Measurements from ENCODE around the gene PORCN.
A peak's percentile ranks its signal among the peaks of the same experiment; 100 is the strongest.

The PORCN gene

DNA sequence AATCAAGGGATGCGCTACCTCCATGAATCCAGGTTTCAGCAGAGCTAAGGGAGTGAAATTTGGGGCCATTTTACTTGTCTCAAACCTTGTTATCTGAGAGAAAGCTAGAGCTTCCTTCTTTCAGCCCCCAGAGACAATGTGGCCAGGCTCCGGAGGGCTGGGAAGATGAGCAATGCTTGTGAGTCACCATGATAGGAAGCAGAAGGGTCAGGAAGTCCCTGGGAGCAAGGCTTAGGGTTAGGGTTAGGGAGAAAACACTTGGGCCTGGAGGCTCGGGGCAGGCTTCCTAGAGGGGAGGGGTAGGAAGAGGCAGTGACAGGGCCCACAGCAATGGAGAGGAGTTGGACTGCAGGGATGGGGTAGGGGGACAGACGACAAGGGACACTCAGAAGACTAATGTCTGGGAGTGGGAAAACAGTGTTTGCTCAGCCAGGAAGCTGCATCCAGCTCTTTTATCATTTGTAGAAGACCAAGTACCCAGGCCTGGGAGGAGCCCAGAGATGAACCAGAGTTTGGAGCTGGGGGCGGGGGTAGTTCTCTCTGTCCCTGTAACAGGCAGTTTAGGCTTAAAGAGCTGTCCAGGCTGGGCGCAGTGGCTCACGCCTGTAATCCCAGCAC, 16.4 kb upstream of the PORCN start:
- peak; percentile 53 for DNase-seq (ENCODE audit: low read depth)
- H3K4me3 ChIP-seq (ENCODE audit: low read depth, low read length): no peak overlapping the region
- TF ChIP-seq, protein P1, sequence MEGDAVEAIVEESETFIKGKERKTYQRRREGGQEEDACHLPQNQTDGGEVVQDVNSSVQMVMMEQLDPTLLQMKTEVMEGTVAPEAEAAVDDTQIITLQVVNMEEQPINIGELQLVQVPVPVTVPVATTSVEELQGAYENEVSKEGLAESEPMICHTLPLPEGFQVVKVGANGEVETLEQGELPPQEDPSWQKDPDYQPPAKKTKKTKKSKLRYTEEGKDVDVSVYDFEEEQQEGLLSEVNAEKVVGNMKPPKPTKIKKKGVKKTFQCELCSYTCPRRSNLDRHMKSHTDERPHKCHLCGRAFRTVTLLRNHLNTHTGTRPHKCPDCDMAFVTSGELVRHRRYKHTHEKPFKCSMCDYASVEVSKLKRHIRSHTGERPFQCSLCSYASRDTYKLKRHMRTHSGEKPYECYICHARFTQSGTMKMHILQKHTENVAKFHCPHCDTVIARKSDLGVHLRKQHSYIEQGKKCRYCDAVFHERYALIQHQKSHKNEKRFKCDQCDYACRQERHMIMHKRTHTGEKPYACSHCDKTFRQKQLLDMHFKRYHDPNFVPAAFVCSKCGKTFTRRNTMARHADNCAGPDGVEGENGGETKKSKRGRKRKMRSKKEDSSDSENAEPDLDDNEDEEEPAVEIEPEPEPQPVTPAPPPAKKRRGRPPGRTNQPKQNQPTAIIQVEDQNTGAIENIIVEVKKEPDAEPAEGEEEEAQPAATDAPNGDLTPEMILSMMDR (conservative IDR thresholded peaks at IDR 0.05; ENCODE audit: low read depth, low read length): no peak

DNA sequence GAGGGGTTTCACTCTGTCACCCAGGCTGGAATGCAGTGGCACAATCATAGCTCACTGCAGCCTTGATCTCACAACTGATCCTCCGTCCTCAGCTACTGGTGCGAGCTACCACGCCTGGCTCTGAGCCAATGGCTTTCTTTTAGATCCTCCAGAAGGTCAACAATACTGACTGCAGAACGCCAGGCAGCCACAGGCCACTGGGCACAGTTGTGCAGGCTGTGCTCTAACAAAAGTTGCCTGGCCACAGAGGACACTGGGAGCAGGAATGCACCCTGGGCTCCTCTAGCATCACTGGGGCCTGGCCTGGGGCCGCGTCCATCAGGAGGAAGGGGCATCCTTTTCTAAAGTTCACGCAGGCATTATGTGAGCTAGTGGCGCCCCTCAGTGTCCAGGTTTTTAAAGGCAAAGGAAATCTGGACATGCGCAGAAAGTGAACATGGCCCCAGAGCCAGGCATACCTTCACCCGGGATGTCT, 14.9 kb upstream of the PORCN start:
- H3K4me3 ChIP-seq (ENCODE audit: low read depth, low read length): no peak overlapping the region
- peak; percentile 74 for DNase-seq (ENCODE audit: low read depth)
- TF ChIP-seq, protein P1 (conservative IDR thresholded peaks at IDR 0.05; ENCODE audit: low read depth, low read length): peak; percentile 62

DNA sequence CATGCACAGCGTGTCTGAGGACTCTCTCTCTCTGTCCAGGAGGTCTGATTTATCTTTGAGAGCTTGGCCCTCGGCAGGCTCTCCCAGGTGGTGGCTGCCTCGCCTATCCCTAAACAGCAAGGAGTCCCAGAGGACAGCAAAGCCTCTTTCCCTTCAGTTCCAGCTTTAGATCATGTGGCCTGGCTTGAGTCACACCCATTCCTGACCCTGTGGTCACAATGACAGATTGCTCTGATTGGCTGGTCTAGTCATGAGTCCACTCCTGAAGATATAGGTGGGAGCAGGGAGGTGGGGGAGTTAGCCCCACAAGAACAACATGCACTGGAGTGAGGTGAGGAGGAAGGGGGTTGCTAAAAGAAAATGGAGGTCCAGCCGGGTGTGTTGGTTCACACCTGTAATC, 12.1 kb upstream of the PORCN start:
- H3K4me3 ChIP-seq (ENCODE audit: low read depth, low read length): no peak overlapping the region
- TF ChIP-seq, protein P1 (conservative IDR thresholded peaks at IDR 0.05; ENCODE audit: low read depth, low read length): no peak
- DNase-seq (ENCODE audit: low read depth): peak; percentile 21

DNA sequence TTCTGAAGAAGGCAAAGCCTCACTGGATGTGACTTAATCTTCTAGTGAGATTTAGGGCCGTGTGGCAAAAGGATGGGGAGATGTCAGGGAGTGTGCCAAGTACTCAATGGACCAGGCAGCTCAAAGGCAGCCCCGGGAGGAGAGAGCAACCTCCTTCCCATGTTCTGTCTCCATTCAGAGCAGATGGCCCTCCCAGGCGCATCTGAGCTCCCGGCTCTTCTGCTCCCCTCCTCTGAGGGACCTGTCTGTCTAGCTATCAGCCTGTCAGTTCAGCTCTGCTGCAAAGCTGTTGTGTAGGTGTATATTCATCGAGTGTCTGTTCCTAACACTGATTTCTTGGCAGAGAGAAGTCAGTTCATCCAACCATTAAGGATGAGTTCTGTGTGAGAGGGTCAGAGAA, 10.9 kb upstream of the PORCN start:
- TF ChIP-seq, protein P1 (conservative IDR thresholded peaks at IDR 0.05; ENCODE audit: low read depth, low read length): no peak
- DNase-seq (ENCODE audit: low read depth): no peak
- H3K4me3 ChIP-seq (ENCODE audit: low read depth, low read length): no peak overlapping the region

DNA sequence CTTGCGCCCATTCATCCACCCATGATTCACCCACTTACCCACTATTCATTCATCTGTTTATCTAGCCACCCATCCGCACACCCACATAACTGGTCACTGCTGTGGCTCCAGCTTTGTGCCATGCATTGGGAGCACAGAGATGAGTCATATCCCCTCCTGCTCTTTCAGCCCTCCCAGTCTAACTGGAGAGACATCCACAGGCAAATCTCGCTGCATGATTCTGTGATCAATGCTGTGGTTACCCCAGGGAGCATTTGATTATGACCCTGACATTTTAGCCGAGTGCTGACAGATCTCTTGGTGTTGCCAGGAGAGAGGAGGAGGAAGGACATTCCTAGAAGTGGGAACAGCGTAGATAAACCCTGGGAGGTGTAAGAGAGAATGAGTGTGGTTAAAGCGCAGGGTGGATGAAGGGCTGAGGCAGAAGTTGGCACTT, 10.4 kb upstream of the PORCN start:
- TF ChIP-seq, protein P1 (conservative IDR thresholded peaks at IDR 0.05; ENCODE audit: low read depth, low read length): no peak
- peak; percentile 42 for DNase-seq (ENCODE audit: low read depth)
- H3K4me3 ChIP-seq (ENCODE audit: low read depth, low read length): no peak overlapping the region

DNA sequence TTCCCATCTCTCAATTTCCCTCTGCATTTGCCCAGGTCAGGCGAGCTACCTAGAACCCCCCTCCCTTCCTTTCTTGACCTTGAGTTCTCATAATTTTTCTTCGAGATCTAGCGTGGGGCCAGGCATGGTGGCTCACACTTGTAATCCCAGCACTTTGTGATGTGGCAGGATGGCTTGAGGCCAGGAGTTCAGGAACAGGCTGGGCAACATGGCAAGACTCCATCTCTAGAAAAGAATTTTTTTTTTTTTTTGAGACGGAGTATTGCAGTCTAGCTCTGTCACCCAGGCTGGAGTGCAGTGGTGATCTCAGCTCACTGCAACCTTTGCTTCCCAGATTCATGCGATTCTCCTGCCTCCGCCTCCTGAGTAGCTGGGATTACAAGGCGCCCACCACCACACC, 4.5 kb upstream of the PORCN start:
- H3K4me3 ChIP-seq (ENCODE audit: low read depth, low read length): no peak overlapping the region
- DNase-seq (ENCODE audit: low read depth): no peak
- TF ChIP-seq, protein P1 (conservative IDR thresholded peaks at IDR 0.05; ENCODE audit: low read depth, low read length): no peak

DNA sequence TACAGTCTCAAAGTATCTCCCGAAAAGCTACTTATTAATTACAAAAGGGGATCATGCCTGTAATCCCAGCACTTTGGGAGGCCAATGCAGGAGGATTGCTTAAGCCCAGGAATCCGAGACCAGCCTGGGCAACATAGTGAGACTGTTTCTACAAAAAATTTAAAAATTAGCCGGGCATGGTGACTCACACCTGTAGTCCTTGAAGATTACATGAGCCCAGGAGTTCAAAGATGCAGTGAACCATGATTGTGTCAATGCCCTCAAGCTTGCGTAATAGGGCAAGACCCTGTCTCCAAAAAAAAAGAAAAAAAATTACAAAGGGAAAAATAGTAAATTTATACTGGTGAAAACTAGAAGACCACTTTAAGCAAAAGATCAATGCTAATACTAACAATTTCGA, 3.3 kb upstream of the PORCN start:
- no peak for DNase-seq (ENCODE audit: low read depth)
- H3K4me3 ChIP-seq (ENCODE audit: low read depth, low read length): no peak overlapping the region
- TF ChIP-seq, protein P1 (conservative IDR thresholded peaks at IDR 0.05; ENCODE audit: low read depth, low read length): no peak
